Stomach (tissue), 4 donors: ENCODE data around the gene AKAP6.

Source experiments
- CTCF ChIP-seq, 7 experiments: fragments of 450-650 bp in 4 of 7; fragments of 200-600 bp in 3 of 7; sonication (generic) in 3 of 7; IDR thresholded peaks; one replicate each; pipeline ENCODE4 v1.5.1; 2016 to 2019; ENCODE audit warnings: antibody characterized with exemption in 7 of 7, control low read depth in 2 of 7, mild to moderate bottlenecking in 1 of 7
- POLR2A ChIP-seq, 4 donors: fragments of 450-650 bp; IDR thresholded peaks; one replicate each; pipeline ENCODE4 v1.6.1; 2016; ENCODE audit warnings: antibody characterized with exemption in 4 of 4, control low read depth in 2 of 4, mild to moderate bottlenecking in 1 of 4, moderate library complexity in 1 of 4

GRCh38 chr14:32816588-32816987, 487.5 kb downstream of the AKAP6 start:
- TF ChIP-seq CTCF (IDR thresholded peaks at IDR 0.05) (no peak), POLR2A (IDR thresholded peaks at IDR 0.05) (no peak)
